GM10847 (cell line): ENCODE results near the gene DAB2.

Source experiments
- POLR2A ChIP-seq: IDR thresholded peaks from 2 replicates; pipeline ENCODE4 v1.6.1; 2011; ENCODE audit not compliant: insufficient read length; ENCODE audit errors: extremely low read depth

Gene DAB2

GRCh38 chr5:39453606-39454005, 28.8 kb upstream of the DAB2 start:
- TF ChIP-seq POLR2A, result no peak

GRCh38 chr5:39452846-39453245, 28.1 kb upstream of the DAB2 start:
- no peak for TF ChIP-seq POLR2A

DNA sequence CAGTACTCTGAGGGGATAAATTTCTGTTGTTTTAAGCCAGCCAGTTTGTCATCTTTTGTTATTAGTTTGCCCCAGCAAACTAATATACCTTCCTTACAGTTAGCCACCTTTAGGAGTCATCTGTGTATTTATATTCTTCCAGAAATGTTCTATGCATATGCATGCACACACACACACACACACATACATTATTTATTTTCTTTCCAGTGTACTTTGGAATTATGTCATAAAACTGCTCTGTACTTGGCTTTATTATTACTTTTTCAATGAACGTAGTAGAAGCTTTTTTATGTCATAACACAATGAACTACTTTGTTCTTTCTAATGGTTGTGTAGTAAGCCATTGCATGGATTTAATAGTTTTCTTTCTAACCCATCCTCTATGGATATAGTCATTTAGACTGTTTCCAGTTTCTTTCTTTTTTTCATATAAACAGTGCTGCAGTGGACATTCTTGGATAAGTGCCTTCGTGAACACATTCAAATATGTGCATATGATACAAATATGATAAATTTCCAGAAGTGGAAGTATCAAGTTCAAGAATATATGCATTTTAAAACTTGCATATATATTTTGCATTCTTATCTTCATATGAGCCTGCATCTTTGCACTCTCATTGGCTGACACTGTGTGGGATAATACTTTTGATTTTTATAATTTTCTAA, 26.6 kb upstream of the DAB2 start:
- no peak for TF ChIP-seq POLR2A

DNA sequence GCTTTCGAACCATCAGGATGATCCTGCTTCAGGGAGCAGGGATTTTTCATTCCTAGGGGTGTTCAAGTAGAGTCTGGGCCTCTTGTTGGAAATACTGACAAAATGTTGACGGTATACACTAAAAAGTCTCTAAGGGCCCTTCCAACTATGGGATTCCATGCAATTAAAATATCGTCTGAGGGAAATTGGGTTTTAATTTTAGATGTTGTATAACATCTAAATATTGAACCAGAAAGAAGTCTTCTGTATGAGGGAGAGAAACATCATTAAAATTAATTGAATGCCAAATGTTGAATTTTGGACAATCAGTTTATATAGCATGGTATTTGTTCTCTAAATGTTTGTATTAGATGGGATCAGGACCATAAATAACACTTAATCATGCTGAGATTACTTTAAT, 25.7 kb upstream of the DAB2 start:
- no peak for TF ChIP-seq POLR2A

DNA sequence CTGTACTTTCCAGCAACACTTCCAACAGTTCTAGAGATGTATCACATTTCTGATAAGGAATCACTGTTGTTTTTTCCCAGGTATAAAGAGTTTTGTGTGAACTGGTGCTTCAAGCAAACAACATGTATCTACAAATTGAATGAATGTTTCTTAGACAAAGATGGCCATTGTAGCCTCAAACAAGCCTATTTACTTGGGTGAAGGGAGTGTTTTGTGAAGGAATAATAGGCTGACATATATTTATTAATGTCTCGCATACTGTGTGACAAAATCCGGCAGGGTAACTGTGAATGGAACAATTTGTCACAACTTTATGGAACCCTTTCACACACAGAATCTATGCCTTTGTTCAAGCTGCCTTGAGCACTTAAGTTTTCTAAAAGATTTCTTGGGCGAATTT, 24.8 kb upstream of the DAB2 start:
- no peak for TF ChIP-seq POLR2A

DNA sequence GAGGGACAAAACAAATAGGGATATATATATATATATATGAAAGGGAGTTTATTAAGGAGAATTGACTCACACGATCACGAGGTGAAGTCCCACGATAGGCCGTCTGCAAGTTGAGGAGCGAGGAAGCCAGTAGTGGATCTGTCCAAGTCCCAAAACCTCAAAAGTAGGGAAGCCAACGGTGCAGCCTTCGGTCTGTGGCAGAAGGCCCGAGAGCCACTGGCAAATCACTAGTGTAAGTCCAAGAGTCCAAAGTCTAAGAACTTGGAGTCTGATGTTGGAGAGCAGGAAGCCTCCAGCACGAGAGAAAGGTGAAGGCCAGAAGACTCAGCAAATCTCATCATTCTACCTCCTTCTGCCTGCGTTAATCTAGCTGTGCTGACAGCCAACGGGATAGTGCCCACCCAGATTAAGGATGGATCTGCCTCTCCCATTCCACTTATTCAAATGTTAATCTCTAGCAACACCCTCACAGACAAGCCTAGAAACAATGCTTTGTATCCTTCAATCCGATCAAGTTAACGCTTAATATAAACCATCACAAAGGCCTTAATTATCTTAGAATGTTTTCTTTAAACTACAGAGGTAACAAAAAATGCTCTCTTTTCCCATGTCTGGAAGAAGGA, 23.8 kb upstream of the DAB2 start:
- no peak for TF ChIP-seq POLR2A

DNA sequence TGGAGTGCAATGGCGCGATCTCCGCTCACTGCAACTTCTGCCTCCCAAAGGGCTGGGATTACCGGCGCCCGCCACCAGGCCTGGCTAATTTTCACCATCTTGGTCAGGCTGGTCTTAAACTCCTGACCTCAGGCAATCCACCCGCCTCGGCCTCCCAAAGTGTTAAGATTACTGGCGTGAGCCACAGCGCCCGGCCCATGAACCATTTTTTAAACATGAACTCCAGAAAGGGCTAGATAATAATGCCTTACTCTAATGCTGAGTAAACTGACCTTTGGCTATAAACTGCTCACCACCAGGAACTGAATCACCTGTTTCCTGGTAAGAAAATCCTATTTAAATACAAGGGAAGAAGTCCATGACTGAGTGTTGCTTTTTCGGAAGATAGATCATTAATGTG, 23.2 kb upstream of the DAB2 start:
- TF ChIP-seq POLR2A, result no peak

DNA sequence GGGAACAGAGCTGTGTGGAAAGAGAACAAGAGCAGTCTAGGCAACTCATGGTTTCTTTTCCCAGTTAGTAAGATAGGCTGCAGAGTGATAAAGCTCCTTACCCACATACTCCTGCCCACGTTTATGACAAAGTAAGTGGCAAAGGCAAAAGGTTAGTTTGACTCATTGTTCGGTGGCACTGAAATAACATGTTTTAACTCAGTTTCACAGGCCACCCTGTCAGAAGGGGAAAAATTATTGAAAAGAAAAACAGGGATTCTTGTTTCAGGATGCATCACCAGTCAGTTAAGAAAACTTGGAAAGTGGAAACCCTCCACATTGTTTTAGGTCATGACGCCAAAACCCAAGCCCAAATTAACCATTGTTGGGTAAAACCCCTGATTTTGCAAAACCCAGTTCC, 22.3 kb upstream of the DAB2 start:
- no peak for TF ChIP-seq POLR2A

DNA sequence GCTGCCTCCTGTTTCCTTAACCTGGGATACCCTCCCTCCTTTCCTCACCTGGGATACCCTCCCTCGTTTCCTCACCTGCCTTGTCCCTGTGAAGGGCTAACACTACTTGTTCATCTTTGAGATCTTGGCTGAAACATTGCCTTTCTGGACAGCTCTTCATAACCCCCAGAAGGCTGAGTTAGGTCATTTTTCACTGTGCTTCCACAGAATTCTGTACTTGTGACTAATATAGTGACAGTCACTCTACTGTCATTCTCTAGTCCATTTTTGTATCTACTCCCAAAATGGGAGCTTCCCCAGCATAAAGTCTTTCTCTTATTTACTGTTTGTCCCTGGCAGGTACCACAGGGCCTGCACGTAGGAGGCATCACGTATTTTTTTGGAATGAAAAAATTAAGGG, 21.5 kb upstream of the DAB2 start:
- TF ChIP-seq POLR2A, result no peak

DNA sequence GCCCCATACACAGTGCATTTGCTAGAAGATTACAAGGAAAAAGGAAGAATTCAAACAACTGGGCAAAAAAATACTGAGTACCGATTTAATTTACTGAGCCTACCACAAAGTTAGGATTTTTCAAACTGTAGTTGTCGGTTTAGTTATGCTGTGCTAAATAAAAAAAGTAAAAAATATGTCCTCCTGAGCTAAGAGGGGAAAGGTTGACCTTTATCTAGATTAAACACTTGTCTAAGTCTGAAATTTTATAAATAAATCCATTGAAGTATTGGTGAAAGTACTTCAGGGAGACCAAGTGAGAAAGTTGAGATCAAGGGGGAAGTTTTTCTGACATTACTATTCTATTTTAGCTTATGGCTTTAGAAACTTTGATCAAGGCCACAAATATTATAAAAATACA, 19.1 kb upstream of the DAB2 start:
- TF ChIP-seq POLR2A, result no peak

DNA sequence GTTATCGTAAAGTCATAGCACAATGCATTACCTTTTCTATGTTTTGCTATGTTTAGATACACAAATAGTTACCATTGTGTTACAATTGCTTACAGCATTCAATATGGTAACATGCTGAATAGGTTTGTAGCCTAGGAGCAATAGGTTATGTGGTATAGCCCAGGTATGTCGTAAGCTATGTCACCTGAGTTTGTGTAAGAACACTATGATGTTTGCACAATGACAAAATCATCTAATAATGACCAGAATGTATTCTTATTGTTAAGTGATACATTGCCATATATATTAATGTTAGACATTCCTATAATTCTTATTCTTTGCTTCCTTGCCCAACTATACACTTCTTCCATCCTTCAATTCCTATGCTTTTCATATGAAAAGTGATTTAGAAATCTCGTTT, 18.2 kb upstream of the DAB2 start:
- TF ChIP-seq POLR2A, result no peak

- no peak for TF ChIP-seq POLR2A
Measured at GRCh38 chr5:39441838-39442237, 17.1 kb upstream of the DAB2 start.

DNA sequence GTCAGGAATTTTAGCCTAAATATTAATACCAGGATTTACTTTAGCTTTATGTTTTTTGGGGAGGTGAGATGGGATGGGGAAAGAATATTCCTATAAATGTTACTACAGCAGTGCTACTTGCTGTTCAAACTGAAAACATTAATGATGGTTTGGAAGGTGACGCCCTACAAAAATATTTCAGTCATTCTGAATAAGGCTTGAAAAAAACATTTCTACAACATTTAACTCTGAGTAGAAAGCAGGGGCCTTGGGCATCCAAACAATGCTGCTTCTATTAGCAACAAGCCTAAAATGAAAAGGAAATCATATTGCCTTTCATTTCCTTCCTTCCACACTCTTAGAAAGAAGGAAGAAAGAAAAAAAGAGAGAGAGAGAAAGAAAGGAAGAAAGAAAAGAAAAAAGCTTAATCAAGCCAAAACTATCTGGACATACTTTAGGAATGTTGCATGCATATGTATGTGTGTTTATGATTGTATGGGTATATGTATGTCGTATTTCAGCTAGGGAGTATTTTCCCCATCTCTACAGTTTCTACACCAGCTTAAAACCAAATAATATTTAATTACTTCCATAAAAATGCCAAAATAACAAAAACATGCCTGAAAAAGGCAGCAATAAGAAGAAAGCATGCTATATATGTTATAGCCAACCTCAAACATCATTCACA, 16.3 kb upstream of the DAB2 start:
- no peak for TF ChIP-seq POLR2A

DNA sequence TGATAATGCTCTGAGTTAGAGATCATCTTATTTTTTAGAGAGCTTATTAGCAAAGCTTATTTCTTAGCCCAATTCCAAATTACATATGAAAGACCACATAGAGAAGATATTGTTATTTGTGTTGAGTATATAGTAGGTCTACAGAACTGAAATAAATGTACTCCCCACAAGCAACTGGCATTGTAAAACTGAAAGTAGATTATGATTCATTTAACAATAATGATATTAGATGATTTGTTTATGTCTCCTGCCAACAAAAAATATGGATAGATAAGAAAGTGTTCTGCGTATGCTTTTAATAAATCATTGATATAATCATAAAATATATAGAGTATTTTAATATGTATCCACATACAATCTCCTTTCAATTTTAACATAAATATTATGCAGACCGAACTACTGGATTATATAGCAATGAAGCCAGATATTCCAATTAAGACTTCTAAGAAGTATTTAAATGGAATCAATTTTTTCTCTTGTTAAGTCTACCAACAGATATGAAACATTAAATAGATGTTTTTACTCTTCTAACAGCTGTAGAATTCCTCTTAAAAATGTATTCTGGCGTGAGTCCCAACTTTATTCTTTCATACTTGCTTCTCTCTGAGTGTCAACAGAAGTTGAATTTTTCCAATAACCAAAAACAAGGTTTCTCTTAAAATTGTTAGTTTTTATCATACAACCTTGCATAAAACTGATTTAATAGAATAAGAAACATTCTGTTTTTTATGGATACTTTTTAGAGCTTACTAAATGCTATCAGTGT, 15.6 kb upstream of the DAB2 start:
- no peak for TF ChIP-seq POLR2A

- TF ChIP-seq POLR2A, result no peak
Measured at GRCh38 chr5:39439582-39440162, 14.9 kb upstream of the DAB2 start.
